H9 (cell line): ENCODE measurements around the gene CTPS2. TPM values are rescaled to one million over a fixed set of nuclear protein-coding genes. Genes with fewer than 3 reads are reported as not detected.

ENCODE experiments used
- DNase-seq: peaks from one replicate; pipeline ENCODE4 v3.0.0-alpha.2; 2017
- H2AFZ ChIP-seq: one replicate; pipeline ENCODE4 v1.6.1; 2013; ENCODE audit warnings: mild to moderate bottlenecking, low read length, control low read depth, moderate library complexity
- H2AK5ac ChIP-seq: 2 replicates; pipeline ENCODE4 v1.6.1; 2013; ENCODE audit warnings: low read length, control low read depth, mixed read lengths; ENCODE audit not compliant: insufficient read length
- H2BK120ac ChIP-seq: one replicate; pipeline ENCODE4 v1.6.1; 2013; ENCODE audit warnings: low read depth, mild to moderate bottlenecking, low read length, control low read depth, inconsistent platforms; ENCODE audit not compliant: poor library complexity, severe bottlenecking
- H2BK12ac ChIP-seq: 2 replicates; pipeline ENCODE4 v1.6.1; 2013; ENCODE audit warnings: low read length, control low read depth, mixed read lengths, low read depth; ENCODE audit not compliant: insufficient read length
- H2BK15ac ChIP-seq: 2 replicates; pipeline ENCODE4 v1.6.1; 2013; ENCODE audit warnings: low read depth, low read length, control low read depth
- H2BK20ac ChIP-seq: one replicate; pipeline ENCODE4 v1.6.1; 2013; ENCODE audit warnings: low read depth, mild to moderate bottlenecking, low read length, control low read depth, inconsistent platforms; ENCODE audit not compliant: poor library complexity, severe bottlenecking
- H2BK5ac ChIP-seq: 2 replicates; pipeline ENCODE4 v1.6.1; 2013; ENCODE audit warnings: low read length, control low read depth, mixed read lengths; ENCODE audit not compliant: insufficient read length
- H3K14ac ChIP-seq: 2 replicates; pipeline ENCODE4 v1.6.1; 2013; ENCODE audit warnings: low read length, control low read depth; ENCODE audit not compliant: insufficient read depth
- H3K18ac ChIP-seq: 2 replicates; pipeline ENCODE4 v1.6.1; 2013; ENCODE audit warnings: low read depth, mild to moderate bottlenecking, mixed read lengths, low read length, control low read depth; ENCODE audit not compliant: insufficient read length
- H3K23ac ChIP-seq: 2 replicates; pipeline ENCODE4 v1.6.1; 2013; ENCODE audit warnings: low read length, control low read depth, mixed read lengths, low read depth; ENCODE audit not compliant: insufficient read length
- H3K23me2 ChIP-seq: 2 replicates; pipeline ENCODE4 v1.6.1; 2013; ENCODE audit warnings: low read depth, mild to moderate bottlenecking, mixed read lengths, low read length, control low read depth; ENCODE audit not compliant: insufficient read length, poor library complexity, severe bottlenecking
- H3K27ac ChIP-seq: 2 replicates; pipeline ENCODE4 v1.5.1; 2013; ENCODE audit warnings: low read length, control low read depth, mixed read lengths, low read depth; ENCODE audit not compliant: insufficient read length
- H3K27me3 ChIP-seq: 2 replicates; pipeline ENCODE4 v1.6.1; 2013; ENCODE audit warnings: low read length, control low read depth, inconsistent platforms; ENCODE audit not compliant: insufficient read depth
- H3K4ac ChIP-seq: 2 replicates; pipeline ENCODE4 v1.6.1; 2013; ENCODE audit warnings: low read depth, mild to moderate bottlenecking, control low read depth, inconsistent platforms, low read length, moderate library complexity
- H3K4me1 ChIP-seq: 2 replicates; pipeline ENCODE4 v1.6.1; 2013; ENCODE audit warnings: low read length, control low read depth, inconsistent platforms; ENCODE audit not compliant: insufficient read depth
- H3K4me2 ChIP-seq: 2 replicates; pipeline ENCODE4 v1.6.1; 2013; ENCODE audit warnings: low read length, control low read depth, mixed read lengths; ENCODE audit not compliant: insufficient read length, insufficient read depth
- H3K56ac ChIP-seq: 2 replicates; pipeline ENCODE4 v1.6.1; 2013; ENCODE audit warnings: low read depth, mild to moderate bottlenecking, mixed read lengths, low read length, control low read depth; ENCODE audit not compliant: insufficient read length
- H3K79me1 ChIP-seq: 2 replicates; pipeline ENCODE4 v1.6.1; 2013; ENCODE audit warnings: low read depth, mild to moderate bottlenecking, moderate library complexity, low read length, control low read depth, inconsistent platforms; ENCODE audit not compliant: insufficient read depth, poor library complexity, severe bottlenecking
- H3K79me2 ChIP-seq: 2 replicates; pipeline ENCODE4 v1.6.1; 2013; ENCODE audit warnings: low read length, control low read depth, inconsistent platforms; ENCODE audit not compliant: insufficient read depth
- H3K9ac ChIP-seq: 2 replicates; pipeline ENCODE4 v1.6.1; 2013; ENCODE audit warnings: low read length, control low read depth, mixed read lengths; ENCODE audit not compliant: insufficient read length; ENCODE audit errors: extremely low read depth
- H3K9me3 ChIP-seq: one replicate; pipeline ENCODE4 v1.6.1; 2013; ENCODE audit warnings: low read depth, low read length, inconsistent platforms; ENCODE audit not compliant: control insufficient read depth
- H3T11ph ChIP-seq: one replicate; pipeline ENCODE4 v1.6.1; 2013; ENCODE audit warnings: mild to moderate bottlenecking, low read length, control low read depth, inconsistent platforms
- H4K20me1 ChIP-seq: one replicate; pipeline ENCODE4 v1.6.1; 2013; ENCODE audit not compliant: control insufficient read depth, insufficient read length, insufficient read depth
- H4K5ac ChIP-seq: 2 replicates; pipeline ENCODE4 v1.6.1; 2013; ENCODE audit warnings: low read depth, mild to moderate bottlenecking, mixed read lengths, low read length, control low read depth; ENCODE audit not compliant: insufficient read length
- H4K8ac ChIP-seq: replicated peaks from 2 replicates; pipeline ENCODE4 v1.6.1; 2013; ENCODE audit warnings: low read length, control low read depth, mixed read lengths, low read depth; ENCODE audit not compliant: insufficient read length
- H4K91ac ChIP-seq: 2 replicates; pipeline ENCODE4 v1.6.1; 2013; ENCODE audit warnings: low read depth, mild to moderate bottlenecking, moderate library complexity, mixed read lengths, low read length, control low read depth; ENCODE audit not compliant: insufficient read length
- H3K27ac Mint-ChIP-seq, 3 experiments: 2 replicates in 2 of 3; 3 replicates in 1 of 3; pipeline ENCODE4 v1.8.0; 2020 to 2021; ENCODE audit warnings: mixed read lengths in 3 of 3, mild to moderate bottlenecking in 1 of 3, moderate library complexity in 1 of 3
- H3K27me3 Mint-ChIP-seq: 2 replicates; pipeline ENCODE4 v1.8.0; 2021; ENCODE audit warnings: low read depth, mild to moderate bottlenecking, moderate library complexity, mixed read lengths
- H3K36me3 Mint-ChIP-seq, 3 experiments: 2 replicates in 2 of 3; 3 replicates in 1 of 3; pipeline ENCODE4 v1.8.0; 2020 to 2021; ENCODE audit warnings: low read depth in 3 of 3, mixed read lengths in 3 of 3; ENCODE audit not compliant: insufficient read depth in 1 of 3
- H3K4me1 Mint-ChIP-seq, 2 experiments: 2 replicates each; pipeline ENCODE4 v1.8.0; 2020; ENCODE audit warnings: mixed read lengths in 2 of 2
- H3K4me3 Mint-ChIP-seq, 2 experiments: 2 replicates in 1 of 2; 3 replicates in 1 of 2; pipeline ENCODE4 v1.8.0; 2020 to 2021; ENCODE audit warnings: mild to moderate bottlenecking in 2 of 2, mixed read lengths in 2 of 2, moderate library complexity in 1 of 2
- H3K9me3 Mint-ChIP-seq, 2 experiments: 2 replicates in 1 of 2; 3 replicates in 1 of 2; pipeline ENCODE4 v1.8.0; 2020; ENCODE audit warnings: mild to moderate bottlenecking in 2 of 2, mixed read lengths in 2 of 2, moderate library complexity in 1 of 2
- CTCF ChIP-seq: fragments of 200-600 bp; sonication (generic); conservative IDR thresholded peaks from 3 replicates; pipeline ENCODE4 v1.8.0; 2021; ENCODE audit warnings: antibody characterized with exemption, mild to moderate bottlenecking
- total RNA-seq: library from RNA; stranded (reverse); gene quantifications from 2 replicates; pipeline ENCODE4 v1.2.1, GENCODE V29; 2021

CTPS2 gene
- total RNA-seq, 1 experiment from 2014 or later = 69.7 TPM

DNA sequence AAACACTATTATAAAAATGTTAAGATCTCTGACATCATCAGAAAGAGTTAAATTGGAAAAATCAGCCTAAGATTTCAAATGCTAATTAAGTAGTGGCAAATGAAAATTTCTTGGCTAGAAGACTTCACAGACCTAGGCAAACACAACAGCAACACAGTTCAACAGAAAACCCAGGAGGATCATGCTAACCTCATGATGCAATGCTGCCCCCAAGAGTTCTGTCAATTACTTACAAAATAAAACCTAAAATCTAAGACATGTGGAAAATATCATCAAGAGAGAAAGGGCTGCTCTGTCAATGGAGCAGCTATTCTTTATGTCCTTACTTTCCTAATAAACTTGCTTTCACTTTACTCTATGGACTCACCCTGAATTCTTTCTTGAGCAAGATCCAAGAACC lies 41.5 kb downstream of the CTPS2 start:
- Histone ChIP-seq H3K4ac (no peak overlapping the region), H2BK15ac (no peak overlapping the region), H4K91ac (no peak overlapping the region), H3K27ac (no peak overlapping the region), H3K4me1 (peaks cover 5% of the 10 kb centered on the region; the same call in 1 of the 2 replicates), H3K9ac (no peak overlapping the region), H4K20me1 (no peaks in the 10 kb centered on the region), H2AFZ (no peak overlapping the region), H3K56ac (no peak overlapping the region), H3K79me1 (no peaks in the 10 kb centered on the region), H3K4me2 (no peak overlapping the region), H2BK20ac (no peak overlapping the region), H2BK12ac (no peak overlapping the region), H4K8ac (no peak overlapping the region), H3K18ac (no peak overlapping the region), H3K9me3 (no peaks in the 10 kb centered on the region), H4K5ac (no peak overlapping the region), H2BK5ac (no peak overlapping the region), H3K23ac (no peak overlapping the region), H2AK5ac (no peak overlapping the region), H3K79me2 (no peaks in the 10 kb centered on the region), H3T11ph (no peak overlapping the region), H3K14ac (no peak overlapping the region), H3K23me2 (no peaks in the 10 kb centered on the region), H3K27me3 (no peaks in the 10 kb centered on the region), H2BK120ac (no peak overlapping the region)
- no peak overlapping the region for H3K4me3 Mint-ChIP-seq
- DNase-seq = no peak
- H3K4me1 Mint-ChIP-seq = peaks cover 10 to 15% of the 10 kb centered on the region in 2 experiments
- no peaks in the 10 kb centered on the region for H3K9me3 Mint-ChIP-seq
- peaks cover 37 to 82% (median 80%) of the 10 kb centered on the region in 3 experiments for H3K36me3 Mint-ChIP-seq
- peak overlapping the region in 1 of 3 experiments; percentile 86; a peak in 3 of 7 replicates for H3K27ac Mint-ChIP-seq
- H3K27me3 Mint-ChIP-seq = no peaks in the 10 kb centered on the region
- peak; percentile 74 for TF ChIP-seq CTCF
